B cell (primary cell): ENCODE data around the gene CEP128. TPM values are rescaled to one million over a fixed set of nuclear protein-coding genes. Genes with fewer than 3 reads are reported as not detected.

ENCODE experiments used
- ATAC-seq: fragments of 200-7000 bp; cut with Tn5 transposase; one replicate; pipeline ENCODE4 v1.10.0; 2021; ENCODE audit warnings: low read depth, mild to moderate bottlenecking, moderate number of reproducible peaks, moderate library complexity
- CTCF ChIA-PET: fragments of 350-600 bp; sonication (Branson Sonifier 250); formaldehyde crosslinking; loops from one replicate; lab custom pipeline; 2021; ENCODE audit warnings: antibody characterized with exemption, inconsistent platforms; lab: Charles Lee
- POLR2A ChIA-PET: fragments of 350-600 bp; sonication (Branson Sonifier 250); formaldehyde crosslinking; loops from one replicate; lab custom pipeline; 2021; ENCODE audit warnings: antibody characterized with exemption; lab: Charles Lee
- DNase-seq: peaks from one replicate; pipeline ENCODE4 v3.0.0; 2013
- H2AFZ ChIP-seq: 2 replicates; pipeline ENCODE4 v1.6.1; 2012; ENCODE audit warnings: mild to moderate bottlenecking, low read depth, low read length; ENCODE audit not compliant: insufficient read depth, poor library complexity, severe bottlenecking
- H3K27ac ChIP-seq, 2 donors: 1 replicate in 1 of 2; 2 replicates in 1 of 2; pipeline ENCODE4 v1.5.1; 2012 to 2013; ENCODE audit warnings: low read length in 2 of 2, mild to moderate bottlenecking in 2 of 2, moderate library complexity in 1 of 2
- H3K27me3 ChIP-seq, 4 experiments: fragments of 200-600 bp in 1 of 4; sonication (generic) in 1 of 4; replicated peaks in 1 of 4; 1 replicate in 2 of 4; 2 replicates in 2 of 4; pipeline versions ENCODE4 v1.6.1 to v1.7.0; 2013 to 2016; ENCODE audit warnings: low read length in 3 of 4, mild to moderate bottlenecking in 2 of 4, mixed read lengths in 1 of 4, moderate library complexity in 1 of 4; ENCODE audit not compliant: insufficient read depth in 4 of 4, control insufficient read depth in 3 of 4; ENCODE audit errors: control extremely low read depth in 1 of 4
- H3K36me3 ChIP-seq, 2 experiments: replicated peaks in 1 of 2; 1 replicate in 1 of 2; 2 replicates in 1 of 2; pipeline versions ENCODE4 v1.6.1 to v1.7.1; 2013; ENCODE audit warnings: low read length in 1 of 2; ENCODE audit not compliant: insufficient read depth in 2 of 2, control insufficient read depth in 1 of 2; ENCODE audit errors: control extremely low read depth in 1 of 2, extremely low read depth in 1 of 2
- H3K4me1 ChIP-seq, 2 donors: fragments of 200-600 bp in 1 of 2; sonication (generic) in 1 of 2; 1 replicate in 1 of 2; 2 replicates in 1 of 2; pipeline versions ENCODE4 v1.5.1 to v1.6.1; 2013 to 2017; ENCODE audit warnings: low read length in 2 of 2; ENCODE audit not compliant: control insufficient read depth in 2 of 2, insufficient read depth in 2 of 2
- H3K4me2 ChIP-seq: replicated peaks from 2 replicates; pipeline ENCODE3; 2012; ENCODE audit warnings: mild to moderate bottlenecking, low read depth, low read length; ENCODE audit not compliant: poor library complexity, severe bottlenecking
- H3K4me3 ChIP-seq, 5 experiments: fragments of 200-600 bp in 1 of 5; sonication (generic) in 1 of 5; 1 replicate in 3 of 5; 2 replicates in 2 of 5; pipeline versions ENCODE4 v1.5.1 to v1.7.0; 2011 to 2016; ENCODE audit warnings: low read length in 4 of 5, mild to moderate bottlenecking in 4 of 5, low read depth in 2 of 5, control low read depth in 1 of 5, moderate library complexity in 1 of 5; ENCODE audit not compliant: insufficient read depth in 1 of 5; ENCODE audit errors: control extremely low read depth in 1 of 5, extremely low read depth in 1 of 5
- H3K79me2 ChIP-seq: fragments of 200-600 bp; sonication (generic); one replicate; pipeline ENCODE4 v1.6.0; 2016; ENCODE audit warnings: low read length; ENCODE audit not compliant: control insufficient read depth, insufficient read depth
- H3K9ac ChIP-seq: fragments of 200-600 bp; sonication (generic); 2 replicates; pipeline ENCODE4 v1.6.1; 2017; ENCODE audit warnings: mild to moderate bottlenecking, low read length, moderate library complexity
- H3K9me3 ChIP-seq, 3 donors: one replicate each; pipeline versions ENCODE4 v1.6.1 to v1.7.1; 2013; ENCODE audit warnings: low read length in 2 of 3; ENCODE audit not compliant: control insufficient read depth in 2 of 3, insufficient read depth in 1 of 3; ENCODE audit errors: control extremely low read depth in 1 of 3
- H4K20me1 ChIP-seq: 2 replicates; pipeline ENCODE4 v1.6.0; 2012; ENCODE audit warnings: mild to moderate bottlenecking, low read length; ENCODE audit not compliant: insufficient read depth, control insufficient read depth, poor library complexity, severe bottlenecking
- H3K27ac Mint-ChIP-seq: one replicate; pipeline ENCODE4 v1.8.0; 2021; ENCODE audit warnings: mixed read lengths
- H3K27me3 Mint-ChIP-seq: one replicate; pipeline ENCODE4 v1.8.0; 2021; ENCODE audit warnings: mixed read lengths
- H3K4me1 Mint-ChIP-seq: one replicate; pipeline ENCODE4 v1.8.0; 2021; ENCODE audit warnings: mixed read lengths
- H3K4me3 Mint-ChIP-seq: one replicate; pipeline ENCODE4 v1.8.0; 2021; ENCODE audit warnings: mixed read lengths
- H3K9me3 Mint-ChIP-seq: one replicate; pipeline ENCODE4 v1.8.0; 2022; ENCODE audit warnings: mixed read lengths; ENCODE audit not compliant: insufficient read depth
- EZH2 ChIP-seq: IDR thresholded peaks from 2 replicates; pipeline ENCODE4 v1.6.1; 2012; ENCODE audit warnings: borderline replicate concordance, low read depth, mild to moderate bottlenecking, moderate library complexity, low read length; ENCODE audit not compliant: insufficient read depth, poor library complexity, severe bottlenecking
- WGBS: methylation state at CpG from one replicate; pipeline ENCODE4 v1.1.5; 2013; ENCODE audit warnings: missing lambda C conversion rate; ENCODE audit not compliant: insufficient coverage; 5-methylcytosine and 5-hydroxymethylcytosine counted together
- intact Hi-C: fragments of 100-400 bp; cut with micrococcal nuclease; formaldehyde crosslinking; loops from one replicate; pipeline ENCODE4 v1.10.0; 2022
- polyA plus RNA-seq: library from polyadenylated mRNA; depleted of rRNA; stranded (reverse); fragments of >200 nt; gene quantifications from 2 replicates; pipeline ENCODE4 v1.2.3, GENCODE V29; 2012
- total RNA-seq, 2 donors: library from RNA; stranded (reverse); fragments of 120-200 nt in 1 of 2; gene quantifications; 1 replicate in 1 of 2; 2 replicates in 1 of 2; pipeline versions ENCODE4 v1.2.3 to v1.2.4, GENCODE V29; 2013 to 2022
- TF ChIP-seq, protein P1 (sequence below): fragments of 200-600 bp; IDR thresholded peaks from one replicate; pipeline ENCODE4 v1.8.0; 2022; ENCODE audit warnings: antibody characterized with exemption, mild to moderate bottlenecking

The CEP128 gene
- total and polyA plus RNA-seq, 2 donors (not counting 1 experiment from before 2014, with no cell fraction given), result 1.1 to 31.6 TPM

DNA sequence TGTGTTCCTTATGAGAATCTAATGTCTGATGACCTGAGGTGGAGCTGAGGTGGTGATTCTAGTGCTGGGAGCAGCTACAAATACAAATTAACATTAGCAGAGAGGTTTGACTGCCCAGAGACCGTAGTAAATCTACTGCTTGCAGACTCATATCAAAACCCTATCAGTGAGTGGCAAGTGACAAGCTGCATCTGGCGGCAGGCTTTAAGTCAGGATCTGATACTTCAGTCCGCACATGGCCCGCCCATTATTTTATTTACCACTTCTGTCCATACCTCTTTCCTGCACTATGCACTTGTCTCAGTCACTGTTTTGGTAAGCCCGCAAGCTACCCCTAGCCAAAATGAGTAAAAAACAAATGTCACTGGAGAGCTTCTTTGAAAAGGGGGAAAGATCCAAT is 11.4 kb downstream of the CEP128 start:
- Mint-ChIP-seq H3K4me1 (peaks cover 28% of the 10 kb centered on the region), H3K4me3 (peak overlapping the region; percentile 23), H3K9me3 (peaks cover 3% of the 10 kb centered on the region), H3K27ac (peak overlapping the region; percentile 12), H3K27me3 (no peaks in the 10 kb centered on the region)
- no peak for ATAC-seq
- peaks cover 13% of the 10 kb centered on the region for H3K79me2 ChIP-seq
- H2AFZ ChIP-seq, result no peak overlapping the region
- no peaks in the 10 kb centered on the region for H4K20me1 ChIP-seq
- H3K27me3 ChIP-seq, result peaks cover 0 to 3% (median 0%) of the 10 kb centered on the region in 4 experiments
- H3K36me3 ChIP-seq, result no peaks in the 10 kb centered on the region
- peaks cover 1 to 11% (median 4%) of the 10 kb centered on the region in 3 donors for H3K9me3 ChIP-seq
- no peak for DNase-seq
- peaks cover 13 to 25% of the 10 kb centered on the region in 2 donors for H3K4me1 ChIP-seq
- H3K27ac ChIP-seq, result no peak overlapping the region
- H3K4me2 ChIP-seq, result no peak overlapping the region
- TF ChIP-seq EZH2, result no peak
- TF ChIP-seq, protein P1, sequence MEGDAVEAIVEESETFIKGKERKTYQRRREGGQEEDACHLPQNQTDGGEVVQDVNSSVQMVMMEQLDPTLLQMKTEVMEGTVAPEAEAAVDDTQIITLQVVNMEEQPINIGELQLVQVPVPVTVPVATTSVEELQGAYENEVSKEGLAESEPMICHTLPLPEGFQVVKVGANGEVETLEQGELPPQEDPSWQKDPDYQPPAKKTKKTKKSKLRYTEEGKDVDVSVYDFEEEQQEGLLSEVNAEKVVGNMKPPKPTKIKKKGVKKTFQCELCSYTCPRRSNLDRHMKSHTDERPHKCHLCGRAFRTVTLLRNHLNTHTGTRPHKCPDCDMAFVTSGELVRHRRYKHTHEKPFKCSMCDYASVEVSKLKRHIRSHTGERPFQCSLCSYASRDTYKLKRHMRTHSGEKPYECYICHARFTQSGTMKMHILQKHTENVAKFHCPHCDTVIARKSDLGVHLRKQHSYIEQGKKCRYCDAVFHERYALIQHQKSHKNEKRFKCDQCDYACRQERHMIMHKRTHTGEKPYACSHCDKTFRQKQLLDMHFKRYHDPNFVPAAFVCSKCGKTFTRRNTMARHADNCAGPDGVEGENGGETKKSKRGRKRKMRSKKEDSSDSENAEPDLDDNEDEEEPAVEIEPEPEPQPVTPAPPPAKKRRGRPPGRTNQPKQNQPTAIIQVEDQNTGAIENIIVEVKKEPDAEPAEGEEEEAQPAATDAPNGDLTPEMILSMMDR, result no peak
- intact Hi-C loops, result no loop called here
- POLR2A ChIA-PET, result no interaction called here
- CTCF ChIA-PET, result interaction anchor here (0.6 to 1.2 kb wide), 3 partner anchors 11 to 57 kb away, joined by 3 read pairs; no protein-coding TSS in a partner anchor
- no peak overlapping the region for H3K9ac ChIP-seq
- no peak overlapping the region for H3K4me3 ChIP-seq
- WGBS, result 57% methylated on average over 4 of the region's 5 CpGs

DNA sequence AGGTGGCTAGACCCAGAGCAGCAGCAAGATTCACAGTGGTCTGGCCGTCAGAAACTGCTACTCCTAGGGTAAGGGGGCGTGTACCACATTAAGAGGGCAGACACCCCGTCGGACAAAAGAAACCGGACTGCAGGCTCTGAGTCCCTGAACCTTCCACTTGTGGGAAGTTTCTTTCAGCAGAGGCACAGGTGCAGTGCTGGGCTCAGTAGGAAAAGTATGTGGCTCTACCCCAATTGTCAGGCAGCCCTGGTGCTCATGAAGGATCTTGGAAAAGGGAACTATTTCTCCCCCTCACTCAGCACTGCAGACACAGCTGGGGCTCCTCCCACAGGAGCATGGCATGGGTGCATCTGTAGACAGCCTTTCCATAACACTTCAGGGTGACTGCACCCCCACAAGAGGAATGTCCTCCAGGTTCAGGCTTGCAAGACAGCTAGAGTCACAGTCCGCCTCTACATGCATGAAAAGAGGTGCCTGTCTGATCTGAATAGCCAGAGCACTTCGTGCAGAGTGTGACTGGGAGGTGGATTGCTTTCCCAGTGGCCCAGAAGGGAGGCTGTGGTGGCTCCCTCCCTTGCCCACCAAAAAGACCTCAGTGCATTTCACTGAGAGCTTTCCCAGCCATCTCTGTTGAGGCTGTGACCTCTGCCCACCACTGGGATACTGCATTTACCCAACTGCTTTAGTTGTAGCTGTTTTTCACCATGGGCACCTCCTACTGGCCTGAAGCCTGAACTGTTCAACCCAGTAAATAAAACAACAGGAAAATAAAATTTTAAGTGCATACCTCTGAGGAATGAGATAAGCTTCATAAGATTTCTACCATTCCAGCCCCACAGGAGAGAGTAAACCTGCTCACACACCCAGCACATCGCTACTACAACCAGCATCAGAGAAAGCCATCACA is 14.2 kb downstream of the CEP128 start:
- Histone ChIP-seq H3K4me2 (no peak overlapping the region), H2AFZ (no peak overlapping the region), H3K79me2 (peaks cover 13% of the 10 kb centered on the region), H4K20me1 (no peaks in the 10 kb centered on the region), H3K4me1 (peaks cover 13 to 25% of the 10 kb centered on the region in 2 donors), H3K27me3 (peaks cover 0 to 3% (median 0%) of the 10 kb centered on the region in 4 experiments), H3K4me3 (no peak overlapping the region), H3K9me3 (peaks cover 1 to 11% (median 4%) of the 10 kb centered on the region in 3 donors), H3K9ac (no peak overlapping the region), H3K27ac (no peak overlapping the region), H3K36me3 (no peaks in the 10 kb centered on the region)
- no peak overlapping the region for H3K27ac Mint-ChIP-seq
- no peak for TF ChIP-seq EZH2
- TF ChIP-seq, protein P1, result no peak
- intact Hi-C loops, result no loop called here
- no peak for ATAC-seq
- peaks cover 6% of the 10 kb centered on the region for H3K9me3 Mint-ChIP-seq
- CTCF ChIA-PET, result no interaction called here
- WGBS, result 96% methylated on average over 6 of the region's 8 CpGs
- peaks cover 25% of the 10 kb centered on the region for H3K4me1 Mint-ChIP-seq
- POLR2A ChIA-PET, result no interaction called here
- no peak overlapping the region for H3K4me3 Mint-ChIP-seq
- H3K27me3 Mint-ChIP-seq, result no peaks in the 10 kb centered on the region
- no peak for DNase-seq
